Dermis microvascular lymphatic vessel endothelial cell (primary cell): ENCODE results near the gene ETNK2. TPM values are rescaled to one million over a fixed set of nuclear protein-coding genes. Genes with fewer than 3 reads are reported as not detected.

Experiments
- DNase-seq, 2 donors: peaks; one replicate each; pipeline versions ENCODE4 v3.0.0 to v3.0.0-alpha.2; 2010; ENCODE audit warnings: low read depth in 2 of 2
- total RNA-seq: library from RNA; depleted of rRNA; stranded (reverse); fragments of >200 nt; gene quantifications from 2 replicates; pipeline ENCODE4 v1.2.1, GENCODE V29; 2014

ETNK2 gene
- total RNA-seq = 13.0 and 13.6 TPM in 2 replicates

GRCh38 chr1:204151552-204152309 is at the start of gene ETNK2:
Gene ETNK2 (minus strand): TSS chr1:204152044. CDS start chr1:204151852, 192 bp downstream.
- DNase-seq = peak; percentile 22 to 76

GRCh38 chr1:204201348-204202040 is 49.6 kb upstream of the ETNK2 start:
- DNase-seq = no peak

GRCh38 chr1:204199579-204199978 is 47.7 kb upstream of the ETNK2 start:
- peak in 1 of 2 donors; percentile 14 for DNase-seq

- DNase-seq = peak in 1 of 2 donors; percentile 82
Measured at GRCh38 chr1:204198348-204199340, 46.8 kb upstream of the ETNK2 start.

- DNase-seq = no peak
Measured at GRCh38 chr1:204197068-204197467, 45.2 kb upstream of the ETNK2 start.

GRCh38 chr1:204196068-204196795 is 44.4 kb upstream of the ETNK2 start, which contains the start of gene KISS1:
Gene KISS1 (minus strand): TSS chr1:204196491. CDS start chr1:204192876, 3,615 bp downstream.
- no peak for DNase-seq

- no peak for DNase-seq
Measured at GRCh38 chr1:204194771-204195170, 42.9 kb upstream of the ETNK2 start.

GRCh38 chr1:204194080-204194479 is 42.2 kb upstream of the ETNK2 start:
- no peak for DNase-seq

- DNase-seq = no peak
Measured at GRCh38 chr1:204192589-204193352, 40.9 kb upstream of the ETNK2 start.

- DNase-seq = no peak
Measured at GRCh38 chr1:204192046-204192445, 40.2 kb upstream of the ETNK2 start.

- no peak for DNase-seq
Measured at GRCh38 chr1:204191456-204191855, 39.6 kb upstream of the ETNK2 start.

GRCh38 chr1:204190212-204191211 is 38.7 kb upstream of the ETNK2 start:
- peak; percentile 67 to 73 for DNase-seq

GRCh38 chr1:204188959-204189639 is 37.3 kb upstream of the ETNK2 start:
- DNase-seq = no peak

GRCh38 chr1:204186597-204186996 is 34.8 kb upstream of the ETNK2 start:
- DNase-seq = no peak

GRCh38 chr1:204181116-204181515 is 29.3 kb upstream of the ETNK2 start:
- no peak for DNase-seq

- no peak for DNase-seq
Measured at GRCh38 chr1:204180133-204180532, 28.3 kb upstream of the ETNK2 start.

- DNase-seq = no peak
Measured at GRCh38 chr1:204178487-204179281, 26.8 kb upstream of the ETNK2 start.
